GM19351 (cell line): ENCODE measurements around the gene THAP12.
"Not testable (repeated sequence)": the region's sequence is repeated elsewhere in the genome, so short reads cannot be mapped to it uniquely, and the experiment has no call there.

ENCODE experiments used
- ATAC-seq: cut with Tn5 transposase; IDR thresholded peaks from one replicate; pipeline ENCODE4 v1.9.1; 2021; ENCODE audit warnings: mild to moderate bottlenecking, moderate library complexity; ENCODE audit not compliant: unreplicated experiment

THAP12 gene, protein sequence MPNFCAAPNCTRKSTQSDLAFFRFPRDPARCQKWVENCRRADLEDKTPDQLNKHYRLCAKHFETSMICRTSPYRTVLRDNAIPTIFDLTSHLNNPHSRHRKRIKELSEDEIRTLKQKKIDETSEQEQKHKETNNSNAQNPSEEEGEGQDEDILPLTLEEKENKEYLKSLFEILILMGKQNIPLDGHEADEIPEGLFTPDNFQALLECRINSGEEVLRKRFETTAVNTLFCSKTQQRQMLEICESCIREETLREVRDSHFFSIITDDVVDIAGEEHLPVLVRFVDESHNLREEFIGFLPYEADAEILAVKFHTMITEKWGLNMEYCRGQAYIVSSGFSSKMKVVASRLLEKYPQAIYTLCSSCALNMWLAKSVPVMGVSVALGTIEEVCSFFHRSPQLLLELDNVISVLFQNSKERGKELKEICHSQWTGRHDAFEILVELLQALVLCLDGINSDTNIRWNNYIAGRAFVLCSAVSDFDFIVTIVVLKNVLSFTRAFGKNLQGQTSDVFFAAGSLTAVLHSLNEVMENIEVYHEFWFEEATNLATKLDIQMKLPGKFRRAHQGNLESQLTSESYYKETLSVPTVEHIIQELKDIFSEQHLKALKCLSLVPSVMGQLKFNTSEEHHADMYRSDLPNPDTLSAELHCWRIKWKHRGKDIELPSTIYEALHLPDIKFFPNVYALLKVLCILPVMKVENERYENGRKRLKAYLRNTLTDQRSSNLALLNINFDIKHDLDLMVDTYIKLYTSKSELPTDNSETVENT

DNA sequence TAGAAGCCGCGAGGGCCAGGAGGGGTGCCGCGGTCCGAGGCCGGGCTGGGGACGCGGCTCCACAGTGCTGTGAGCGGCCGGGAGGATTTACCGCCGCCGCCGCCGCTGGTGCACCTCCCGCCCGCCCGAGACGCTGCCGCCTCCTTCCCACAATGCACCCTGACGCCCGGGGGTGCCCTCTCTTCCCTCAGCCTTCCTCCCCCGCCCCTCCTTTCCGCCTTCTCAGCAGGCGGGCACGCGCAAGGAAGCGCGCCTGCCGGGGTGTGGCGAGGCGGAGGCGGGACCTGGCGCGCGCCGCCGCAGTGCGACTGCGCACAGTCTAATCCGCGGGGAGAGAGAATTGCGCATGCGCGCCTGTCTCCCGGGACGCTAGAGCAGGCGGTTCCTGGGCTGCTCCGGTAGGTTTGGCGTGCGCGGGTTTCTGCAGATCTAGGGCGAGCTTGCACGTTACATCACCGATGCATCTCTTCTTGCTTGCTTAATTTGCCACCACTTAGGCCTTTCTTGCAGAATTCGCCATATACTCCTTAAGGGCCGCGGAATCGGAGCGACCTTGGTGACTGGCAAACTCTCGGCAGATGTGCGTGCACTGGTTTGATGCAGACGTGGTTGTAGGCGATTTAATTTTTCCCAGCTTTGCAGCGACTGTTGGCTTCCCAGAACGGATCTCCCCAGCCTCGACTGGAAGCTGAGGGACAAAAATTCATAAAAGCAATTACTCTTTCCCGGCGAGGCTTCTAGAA lies at the start of gene THAP12, which contains the start of gene GVQW3:
THAP12 (minus strand) TSS at position 156 of the 743 bp plus-strand sequence. CDS start 296 bp downstream, outside the sequence.
GVQW3 (plus strand) TSS at position 347 of the 743 bp plus-strand sequence. CDS start 506 bp downstream, outside the sequence.
- ATAC-seq = peak; percentile 74

DNA sequence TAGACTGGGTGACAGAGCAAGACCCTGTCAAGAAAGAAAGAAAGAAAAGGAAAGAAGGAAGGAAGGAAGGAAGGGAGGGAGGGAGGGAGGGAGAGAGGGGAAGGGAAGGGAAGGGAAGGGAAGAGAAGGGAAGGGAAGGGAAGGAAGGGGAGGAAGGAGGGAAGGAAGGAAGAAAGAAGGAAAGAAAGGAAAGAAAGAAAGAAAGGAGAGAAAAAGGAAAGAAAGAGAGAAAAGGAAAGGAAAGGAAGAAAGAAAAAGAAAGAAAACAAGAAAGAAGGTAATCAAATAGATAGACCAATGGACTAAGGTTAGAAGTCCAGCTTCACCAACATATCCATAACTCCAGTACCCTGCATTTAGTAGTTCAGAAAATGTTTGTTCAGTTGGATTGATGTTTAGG lies 45.7 kb upstream of the THAP12 start:
- no peak for ATAC-seq

DNA sequence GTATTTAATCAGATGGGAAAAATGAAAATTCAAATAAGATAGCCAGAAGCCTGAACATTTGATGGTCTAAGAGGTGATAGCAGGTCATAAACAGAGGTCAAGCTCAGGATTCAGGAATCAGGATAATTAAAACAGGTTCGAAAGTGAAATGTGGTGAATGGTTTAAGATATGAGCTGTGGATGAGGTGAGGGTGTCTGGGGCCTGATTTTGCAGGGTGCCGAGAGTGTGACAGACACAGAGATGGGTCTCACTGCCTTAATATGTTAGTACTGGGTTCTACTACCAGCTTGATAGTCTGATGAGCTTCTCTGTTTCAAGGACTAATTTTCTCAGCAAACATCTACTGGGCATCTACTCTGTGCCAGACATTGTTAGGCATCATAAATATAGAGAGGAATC lies 44.0 kb upstream of the THAP12 start:
- no peak for ATAC-seq

DNA sequence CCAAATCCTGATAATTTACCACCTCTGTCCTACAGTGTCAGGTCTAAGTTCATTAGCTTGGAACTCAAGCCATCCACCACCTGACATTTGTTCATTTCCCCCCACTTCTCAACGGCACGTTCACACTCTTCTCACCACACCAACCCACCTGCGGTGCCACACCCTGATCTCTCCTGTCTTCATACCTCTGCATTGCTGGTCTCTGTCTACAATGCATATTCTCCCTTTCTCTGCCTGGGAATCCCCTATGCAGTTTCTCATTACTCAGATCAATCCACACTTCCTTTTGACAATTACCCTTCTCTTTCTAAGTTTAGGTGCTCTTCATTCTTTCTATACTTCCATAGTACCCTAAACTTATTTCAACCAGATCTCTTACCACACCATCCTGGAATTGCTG lies 43.4 kb upstream of the THAP12 start:
- ATAC-seq = peak; percentile 79

DNA sequence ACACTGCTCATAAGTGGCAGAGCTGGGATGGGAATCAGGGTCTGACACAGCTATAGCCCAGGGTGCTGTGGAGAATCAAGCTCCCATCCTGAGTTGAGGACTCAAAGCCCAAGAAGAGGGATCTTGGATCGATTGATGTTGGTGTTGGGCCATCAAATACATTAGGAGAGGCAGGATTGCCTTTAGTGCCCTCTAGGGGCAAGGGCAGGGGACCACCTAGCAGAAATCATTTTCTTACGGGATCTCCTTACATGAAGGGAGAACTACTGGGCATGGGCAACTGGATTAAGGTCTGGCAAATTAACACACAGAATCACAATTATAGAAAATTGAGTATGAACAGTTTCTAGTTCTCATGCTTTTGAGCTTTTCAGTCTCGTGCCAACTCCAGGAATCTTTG lies 39.0 kb upstream of the THAP12 start:
- ATAC-seq = no peak

DNA sequence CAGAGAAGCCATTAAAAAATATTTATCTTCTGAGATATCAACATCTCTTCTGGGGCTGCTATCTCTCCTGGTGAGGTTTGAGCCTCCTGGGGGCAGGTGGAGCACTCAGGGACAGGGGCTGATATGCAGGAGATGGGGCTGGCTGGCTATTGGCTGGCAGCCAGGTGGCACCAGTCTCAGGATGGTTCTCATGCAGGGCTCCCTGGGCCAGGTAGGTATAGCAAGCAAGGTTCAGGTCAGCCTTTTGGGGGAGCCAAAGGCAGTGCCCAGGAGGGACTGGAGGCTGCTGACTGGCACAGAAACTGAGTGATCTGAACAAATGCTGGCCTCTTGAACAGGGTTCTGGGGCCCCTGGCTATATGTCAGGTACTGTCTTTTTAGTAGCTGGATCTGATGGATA lies 34.1 kb upstream of the THAP12 start:
- ATAC-seq = no peak

DNA sequence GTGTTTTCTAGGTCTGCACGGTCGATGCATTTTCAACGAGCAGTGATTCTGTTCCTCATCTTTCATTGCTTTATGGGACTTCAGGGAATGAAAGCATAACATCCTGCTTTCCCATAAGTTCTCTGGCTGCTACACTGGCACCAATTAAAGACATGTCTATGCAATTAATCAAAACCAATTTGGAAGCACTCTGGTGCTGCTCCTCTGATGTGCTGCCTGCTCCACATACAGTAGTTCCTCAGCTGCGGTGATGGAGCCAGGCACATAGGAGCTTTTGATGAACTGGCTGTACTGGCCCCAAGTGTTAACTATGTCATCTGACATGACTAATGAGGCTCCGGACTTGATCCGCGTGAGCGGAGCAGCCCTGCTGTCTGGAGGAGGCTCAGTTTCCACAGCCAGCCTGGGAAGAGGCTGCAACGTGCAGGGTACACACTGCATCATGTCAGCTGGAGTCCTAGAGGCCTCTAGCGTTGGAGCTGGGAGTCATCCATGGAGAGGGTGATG lies 30.0 kb upstream of the THAP12 start:
- no peak for ATAC-seq

DNA sequence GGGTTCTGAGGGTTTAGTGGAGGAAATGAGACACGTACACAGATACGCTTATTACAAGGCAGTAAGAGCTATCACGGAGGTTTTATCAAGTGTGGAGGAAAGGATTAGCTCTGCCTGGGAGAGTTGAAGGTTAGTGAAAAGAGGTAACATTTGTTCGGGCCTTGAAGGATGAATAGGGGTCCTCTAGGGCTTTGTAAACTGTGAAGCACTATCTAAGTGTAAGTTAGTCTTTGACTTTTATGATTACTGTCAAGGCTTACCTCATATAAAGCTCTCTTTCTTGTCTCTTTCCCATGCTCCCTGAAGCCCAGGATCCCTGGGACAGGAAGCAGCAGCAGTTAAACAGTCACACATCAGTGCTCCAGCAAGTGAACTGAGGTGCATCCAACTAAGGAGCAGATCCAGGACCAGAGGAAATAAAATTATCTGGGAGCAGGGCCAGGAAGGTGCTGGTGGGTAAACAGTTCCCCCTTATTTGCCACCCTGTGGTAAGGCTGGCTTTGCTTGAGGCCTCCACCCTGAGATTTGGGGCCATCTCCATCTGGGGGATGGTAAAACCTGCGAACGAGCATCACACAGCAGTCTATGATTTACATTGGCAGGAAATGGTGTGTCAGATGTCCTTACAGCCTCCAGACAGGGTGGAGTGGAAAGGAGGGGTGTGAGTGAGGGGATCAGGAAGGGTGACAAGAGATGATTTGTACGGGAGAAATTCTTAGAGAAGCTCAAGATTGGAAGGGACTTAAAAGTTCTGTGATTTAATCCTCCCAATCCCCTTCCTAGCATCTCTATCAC lies 27.4 kb upstream of the THAP12 start:
- no peak for ATAC-seq

DNA sequence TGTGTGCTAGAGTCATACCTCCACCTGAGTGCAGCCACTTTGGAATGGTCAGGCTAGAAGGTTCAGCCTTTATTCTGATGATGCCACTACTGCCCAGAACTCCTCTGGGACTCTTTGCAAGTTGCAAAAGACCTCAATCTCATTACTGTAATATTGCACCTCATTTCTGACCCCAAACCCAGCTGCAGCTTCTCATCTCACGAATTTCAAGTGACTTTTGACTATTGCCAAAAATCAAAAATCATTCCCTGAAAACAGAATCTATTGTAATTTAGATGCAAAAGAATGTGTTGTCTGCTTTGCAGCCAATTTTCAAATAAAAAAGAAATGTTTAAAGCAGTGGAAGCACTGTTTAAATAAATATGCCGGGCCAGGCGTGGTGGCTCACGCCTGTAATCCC lies 25.4 kb upstream of the THAP12 start:
- ATAC-seq = no peak

DNA sequence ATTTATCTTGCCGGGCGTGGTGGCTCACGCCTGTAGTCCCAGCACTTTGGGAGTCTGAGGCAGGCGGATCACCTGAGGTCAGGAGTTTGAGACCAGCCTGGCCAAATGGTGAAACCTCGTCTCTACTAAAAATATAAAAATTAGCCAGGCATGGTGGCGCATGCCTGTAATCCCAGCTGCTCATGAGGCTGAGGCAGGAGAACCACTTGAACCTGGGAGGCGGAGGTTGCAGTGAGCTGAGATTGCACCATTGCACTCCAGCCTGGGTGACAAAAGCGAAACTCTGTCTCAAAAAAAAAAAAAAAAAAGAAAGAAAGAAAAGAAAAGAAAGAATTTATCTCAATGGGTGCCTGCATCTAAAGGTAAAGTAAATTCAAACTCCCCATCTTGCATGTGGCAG lies 20.6 kb upstream of the THAP12 start:
- not testable (repeated sequence) for ATAC-seq

DNA sequence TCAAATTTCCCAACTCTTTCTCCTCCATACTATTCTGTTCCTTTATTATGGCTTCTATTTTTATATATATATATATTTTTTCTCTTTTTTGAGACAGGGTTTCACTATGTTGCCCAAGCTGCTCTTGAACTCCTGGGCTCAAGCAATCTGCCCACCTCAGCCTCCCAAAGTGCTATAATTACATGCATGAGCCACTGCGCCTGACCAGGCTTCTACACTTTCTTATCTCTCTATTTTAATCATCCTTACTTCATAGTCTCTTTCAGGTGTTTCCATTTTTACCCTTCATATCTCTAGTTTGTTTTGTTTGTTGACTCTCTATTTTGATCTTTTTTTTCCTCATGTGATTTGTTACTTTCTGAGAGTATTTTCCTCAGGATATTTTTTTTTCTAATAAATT lies 20.0 kb upstream of the THAP12 start:
- no peak for ATAC-seq

DNA sequence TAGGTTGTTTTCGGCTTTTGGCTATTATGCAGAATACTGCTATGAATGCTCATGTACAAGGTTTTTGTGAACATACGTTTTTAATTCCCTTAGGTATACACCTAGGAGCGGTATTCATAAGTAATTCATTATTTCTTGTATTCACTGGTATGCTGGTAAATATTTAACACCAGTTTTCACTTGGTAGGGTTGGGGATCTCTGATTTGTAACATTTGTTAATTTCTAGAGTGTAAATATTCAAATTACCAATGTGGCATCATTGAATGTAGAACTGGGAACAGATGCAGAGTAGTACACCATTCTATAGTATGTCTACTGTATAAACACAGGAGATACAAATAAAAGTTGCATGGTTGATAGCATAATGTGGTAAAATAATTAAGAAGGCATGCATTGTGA lies 16.5 kb upstream of the THAP12 start:
- ATAC-seq = no peak

DNA sequence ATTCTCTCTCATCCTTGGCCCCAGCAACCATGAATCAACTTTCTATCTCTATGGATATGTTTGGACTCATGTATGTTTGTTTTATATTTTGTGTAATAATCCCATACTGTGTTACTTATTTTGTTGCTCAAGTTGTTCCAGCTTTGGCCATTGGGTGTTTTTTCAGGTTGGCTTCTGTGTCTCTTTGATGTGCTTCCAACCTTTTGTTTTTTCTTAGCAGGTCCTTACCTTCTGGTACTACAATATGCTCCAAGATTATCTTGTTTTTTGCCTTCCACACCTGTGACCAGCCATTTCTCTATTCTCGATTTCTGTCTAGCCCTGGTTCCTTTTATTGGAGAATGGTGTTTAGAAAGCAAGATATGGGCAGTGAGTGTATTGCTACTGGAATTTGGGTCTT lies 14.4 kb upstream of the THAP12 start:
- ATAC-seq = no peak

DNA sequence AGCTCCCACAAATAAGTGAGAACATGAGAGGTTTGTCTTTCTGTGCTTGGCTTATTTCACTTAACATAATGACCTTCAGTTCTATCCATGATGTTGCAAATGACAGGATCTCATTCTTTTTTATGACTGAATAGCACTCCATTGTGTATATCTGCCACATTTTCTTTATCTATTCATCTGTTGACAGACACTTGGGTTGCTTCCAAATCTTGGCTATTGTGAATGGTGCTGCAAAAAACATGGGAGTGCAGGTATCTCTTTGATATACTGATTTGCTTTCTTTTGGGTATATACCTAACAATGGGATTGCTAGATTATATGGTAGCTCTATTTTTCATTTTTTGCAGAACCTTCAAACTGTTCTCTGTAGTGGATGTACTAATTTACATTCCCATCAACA lies 13.5 kb upstream of the THAP12 start:
- no peak for ATAC-seq

DNA sequence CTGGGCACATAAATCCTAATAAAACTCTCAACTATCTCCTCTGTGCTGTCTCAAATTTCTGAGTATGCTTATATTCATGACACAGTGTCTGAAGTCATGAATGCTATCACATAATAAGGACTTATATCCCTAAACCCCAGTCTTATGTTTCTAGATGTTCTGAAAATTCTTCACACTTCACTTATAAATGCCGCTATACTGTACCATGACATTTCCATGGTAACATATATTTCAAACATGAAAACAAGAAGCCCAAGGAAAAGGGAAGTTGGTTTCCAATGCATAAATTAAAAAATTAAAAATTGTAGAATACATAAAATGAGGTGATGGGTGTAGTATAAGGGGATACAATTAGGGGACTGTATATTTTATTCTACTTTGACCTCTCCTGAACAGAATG lies 11.9 kb upstream of the THAP12 start:
- ATAC-seq = no peak

DNA sequence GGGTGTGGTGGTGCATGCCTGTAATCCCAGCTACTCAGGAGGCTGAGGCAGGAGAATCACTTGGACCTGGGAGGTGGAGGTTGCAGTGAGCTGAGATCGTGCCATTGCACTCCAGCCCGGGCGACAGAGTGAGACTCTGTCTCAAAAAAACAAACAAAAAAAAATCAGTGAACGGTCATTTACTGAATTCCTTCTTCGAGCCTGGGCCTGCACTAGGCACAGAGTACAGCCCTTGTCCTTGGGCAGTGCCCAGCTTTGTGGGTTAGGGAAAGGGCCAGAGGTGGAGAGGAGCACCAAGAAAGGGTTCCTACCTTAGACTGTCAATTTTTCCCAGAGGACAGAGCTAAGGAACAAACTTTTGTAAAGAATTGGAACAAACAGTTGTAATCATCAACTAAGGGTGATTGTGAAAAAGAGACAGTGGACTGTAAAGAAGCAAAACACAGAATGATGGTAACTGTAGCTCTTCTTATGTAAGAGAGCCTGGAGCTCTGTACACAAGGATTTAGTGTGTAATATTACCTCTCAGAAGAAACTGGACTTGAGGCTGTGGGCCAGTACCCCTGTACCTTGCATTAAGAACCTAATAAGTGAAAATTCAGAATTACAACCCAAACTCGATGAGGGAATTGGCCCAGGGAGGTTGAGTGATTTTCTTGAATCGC lies 11.0 kb upstream of the THAP12 start:
- ATAC-seq = no peak

DNA sequence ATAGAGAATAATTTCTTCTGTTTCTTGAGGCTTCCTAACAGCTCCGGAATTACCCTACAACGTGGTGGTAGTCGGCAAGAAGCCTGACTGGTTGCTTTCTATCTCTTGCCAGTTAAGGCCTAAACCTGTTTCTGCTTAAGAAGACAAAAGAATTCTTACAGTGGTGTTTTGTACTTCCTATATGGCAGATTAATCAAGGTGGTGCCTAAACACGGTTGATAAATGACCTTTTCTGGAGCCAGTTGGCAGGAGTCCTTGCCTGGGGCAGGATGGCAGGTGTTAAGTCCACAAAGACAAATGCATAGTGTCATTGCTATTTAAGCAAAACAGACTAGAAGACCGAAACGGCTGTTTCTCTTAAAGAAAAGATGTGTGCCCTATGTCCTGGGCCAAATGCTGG lies 10.1 kb upstream of the THAP12 start:
- ATAC-seq = no peak

DNA sequence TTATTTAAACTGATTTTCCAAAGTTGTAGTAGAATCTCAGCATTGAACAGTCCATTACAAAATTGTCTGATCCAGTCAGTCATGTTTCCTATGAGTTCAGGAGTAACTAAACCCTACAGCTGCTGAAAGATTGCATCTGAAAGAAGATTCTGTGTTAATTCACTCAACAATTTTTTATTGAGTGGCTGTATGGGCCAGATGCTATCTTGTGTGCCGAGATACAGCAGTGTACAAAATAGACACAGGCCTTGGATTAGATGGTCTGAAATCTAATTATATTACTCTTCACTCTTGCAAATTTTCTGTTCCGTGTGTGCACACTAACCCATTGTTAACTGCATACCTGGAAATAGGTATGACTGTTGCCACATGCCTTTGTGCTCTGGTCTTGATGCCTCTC lies 7.5 kb upstream of the THAP12 start:
- no peak for ATAC-seq

DNA sequence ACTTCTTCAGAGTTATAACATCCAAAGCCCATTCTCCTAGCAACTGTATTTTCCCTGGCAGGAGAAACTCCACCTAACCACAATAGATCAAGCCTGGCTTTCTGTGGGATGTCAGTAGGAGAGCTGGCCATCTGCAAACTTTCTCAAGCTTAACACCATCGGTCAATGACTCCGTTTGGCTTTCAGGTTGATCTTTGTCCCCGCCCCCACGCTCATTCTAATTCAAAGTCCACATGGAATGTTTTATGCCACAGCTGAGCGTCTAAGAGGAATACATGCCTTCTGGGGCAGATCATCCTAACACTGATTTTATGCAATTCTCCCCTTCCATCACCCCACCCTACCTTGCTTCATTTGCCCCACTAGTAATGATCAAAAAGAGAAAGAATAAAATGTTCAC lies 5.0 kb upstream of the THAP12 start:
- ATAC-seq = no peak

DNA sequence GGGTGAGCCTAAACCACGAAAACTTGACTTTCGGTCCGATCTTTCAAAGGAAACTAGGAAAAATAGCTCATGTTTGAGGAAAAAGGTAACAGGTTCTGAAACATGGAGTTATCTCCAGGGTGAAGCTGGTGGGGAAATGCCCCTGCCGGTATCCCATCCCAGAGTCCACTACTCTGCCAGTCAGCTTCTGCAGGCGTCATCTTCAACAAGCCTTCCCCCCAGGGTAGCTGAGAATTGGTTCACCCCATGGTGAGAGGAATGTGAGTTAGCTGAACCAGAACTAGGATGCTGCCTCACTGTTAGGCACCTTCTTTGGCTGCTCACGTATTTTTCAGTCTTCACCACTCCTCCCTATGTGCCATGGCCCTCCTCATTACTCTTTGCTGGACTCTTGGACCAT lies 1.3 kb upstream of the THAP12 start:
- ATAC-seq = no peak
